Thyroid gland (tissue), 4 donors: Measurements from ENCODE around the gene USP34.

Source experiments
- POLR2A ChIP-seq, 2 donors: fragments of 450-650 bp; IDR thresholded peaks; one replicate each; pipeline ENCODE4 v1.6.1; 2017; ENCODE audit warnings: antibody characterized with exemption in 2 of 2, mild to moderate bottlenecking in 2 of 2, moderate library complexity in 1 of 2
- TF ChIP-seq, protein P1 (sequence below), 6 experiments: fragments of 200-600 bp in 3 of 6; fragments of 450-650 bp in 3 of 6; sonication (generic) in 3 of 6; IDR thresholded peaks; one replicate each; pipeline ENCODE4 v1.5.1; 2016 to 2019; ENCODE audit warnings: antibody characterized with exemption in 6 of 6, mild to moderate bottlenecking in 2 of 6, inconsistent platforms in 1 of 6, moderate library complexity in 1 of 6

- TF ChIP-seq, protein P1, sequence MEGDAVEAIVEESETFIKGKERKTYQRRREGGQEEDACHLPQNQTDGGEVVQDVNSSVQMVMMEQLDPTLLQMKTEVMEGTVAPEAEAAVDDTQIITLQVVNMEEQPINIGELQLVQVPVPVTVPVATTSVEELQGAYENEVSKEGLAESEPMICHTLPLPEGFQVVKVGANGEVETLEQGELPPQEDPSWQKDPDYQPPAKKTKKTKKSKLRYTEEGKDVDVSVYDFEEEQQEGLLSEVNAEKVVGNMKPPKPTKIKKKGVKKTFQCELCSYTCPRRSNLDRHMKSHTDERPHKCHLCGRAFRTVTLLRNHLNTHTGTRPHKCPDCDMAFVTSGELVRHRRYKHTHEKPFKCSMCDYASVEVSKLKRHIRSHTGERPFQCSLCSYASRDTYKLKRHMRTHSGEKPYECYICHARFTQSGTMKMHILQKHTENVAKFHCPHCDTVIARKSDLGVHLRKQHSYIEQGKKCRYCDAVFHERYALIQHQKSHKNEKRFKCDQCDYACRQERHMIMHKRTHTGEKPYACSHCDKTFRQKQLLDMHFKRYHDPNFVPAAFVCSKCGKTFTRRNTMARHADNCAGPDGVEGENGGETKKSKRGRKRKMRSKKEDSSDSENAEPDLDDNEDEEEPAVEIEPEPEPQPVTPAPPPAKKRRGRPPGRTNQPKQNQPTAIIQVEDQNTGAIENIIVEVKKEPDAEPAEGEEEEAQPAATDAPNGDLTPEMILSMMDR (IDR thresholded peaks at IDR 0.05): no peak
- TF ChIP-seq POLR2A (IDR thresholded peaks at IDR 0.05): no peak
These were observed 66.4 kb downstream of the USP34 start for GRCh38 chr2:61404438-61404837.
